ENCODE results near the gene PRDM15.

DNA sequence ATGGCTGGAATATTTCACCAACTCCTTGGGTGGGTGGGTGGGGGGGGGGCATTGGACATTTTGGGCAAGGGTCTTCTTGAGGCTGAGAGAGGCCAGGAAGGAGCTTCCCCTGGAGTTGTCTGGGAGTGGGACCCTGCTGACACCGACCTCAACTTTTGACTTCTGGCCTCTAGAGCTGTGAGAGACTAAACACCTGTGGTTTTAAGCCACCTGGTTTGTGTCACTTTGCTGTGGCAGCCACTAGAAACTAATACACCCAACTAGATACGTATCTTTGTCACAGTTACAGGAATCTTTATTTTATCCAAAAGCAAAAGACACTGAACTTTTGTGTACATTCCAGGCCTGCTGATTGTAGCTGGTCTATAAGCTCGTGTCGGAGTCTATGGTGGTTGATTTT is 102.4 kb downstream of the PRDM15 start:
- TF ChIP-seq EZH2 (IDR thresholded peaks at IDR 0.05; ENCODE audit: insufficient read depth, poor library complexity, severe bottlenecking) = no peak
- no peak for TF ChIP-seq EZH2phosphoT487 (IDR thresholded peaks at IDR 0.05; ENCODE audit: insufficient read depth, low read depth)
